MCF 10A (cell line): ENCODE data around the gene MRM3. TPM values are rescaled to one million over a fixed set of nuclear protein-coding genes. Genes with fewer than 3 reads are reported as not detected.

Experiments
- BruUV-seq: library from RNA; stranded (reverse); fragments of 400-500 nt; replicated peaks from 2 replicates; lab custom pipeline; 2021; lab: Mats Ljungman, UMichigan
- CTCF ChIA-PET: fragments of 300-600 bp; sonication (Branson Sonifier 250); formaldehyde crosslinking; extraction: SDS; loops from one replicate; lab custom pipeline; 2021; ENCODE audit warnings: antibody characterized with exemption, inconsistent platforms; lab: Yijun Ruan, JAX
- POLR2A ChIA-PET: fragments of 300-600, 350-650 bp; sonication (Branson Sonifier 250); formaldehyde crosslinking; extraction: SDS; loops from one replicate; lab custom pipeline; 2020; ENCODE audit warnings: antibody characterized with exemption, inconsistent platforms; lab: Yijun Ruan, JAX
- DNase-seq: peaks from one replicate; pipeline ENCODE4 v3.0.0-alpha.2; 2018; ENCODE audit not compliant: unreplicated experiment
- H3K27ac Mint-ChIP-seq: one replicate; pipeline ENCODE4 v1.8.0; 2022; ENCODE audit warnings: mild to moderate bottlenecking, low read depth, mixed read lengths; ENCODE audit not compliant: unreplicated experiment
- H3K27me3 Mint-ChIP-seq: one replicate; pipeline ENCODE4 v1.8.0; 2022; ENCODE audit warnings: mixed read lengths; ENCODE audit not compliant: insufficient read depth, unreplicated experiment
- H3K36me3 Mint-ChIP-seq: one replicate; pipeline ENCODE4 v1.8.0; 2022; ENCODE audit warnings: mild to moderate bottlenecking, moderate library complexity, mixed read lengths; ENCODE audit not compliant: insufficient read depth, unreplicated experiment
- H3K4me1 Mint-ChIP-seq: one replicate; pipeline ENCODE4 v1.8.0; 2022; ENCODE audit warnings: mixed read lengths; ENCODE audit not compliant: insufficient read depth, unreplicated experiment
- H3K4me3 Mint-ChIP-seq: one replicate; pipeline ENCODE4 v1.8.0; 2022; ENCODE audit warnings: mild to moderate bottlenecking, moderate library complexity, mixed read lengths; ENCODE audit not compliant: unreplicated experiment
- H3K9me3 Mint-ChIP-seq: one replicate; pipeline ENCODE4 v1.8.0; 2022; ENCODE audit warnings: mixed read lengths; ENCODE audit not compliant: unreplicated experiment
- CTCF ChIP-seq: fragments of 200-600 bp; IDR thresholded peaks from one replicate; pipeline ENCODE4 v1.8.0; 2022; ENCODE audit warnings: antibody characterized with exemption, mild to moderate bottlenecking; ENCODE audit not compliant: unreplicated experiment
- intact Hi-C: fragments of 100-400 bp; cut with micrococcal nuclease; formaldehyde crosslinking; loops from 2 replicates; pipeline ENCODE4 v1.14.1; 2022
- total RNA-seq: library from RNA; stranded (reverse); gene quantifications from 2 replicates; pipeline ENCODE4 v1.2.3, GENCODE V29; 2022

The MRM3 gene
- total RNA-seq, 1 experiment from 2014 or later, result 25.1 TPM

DNA sequence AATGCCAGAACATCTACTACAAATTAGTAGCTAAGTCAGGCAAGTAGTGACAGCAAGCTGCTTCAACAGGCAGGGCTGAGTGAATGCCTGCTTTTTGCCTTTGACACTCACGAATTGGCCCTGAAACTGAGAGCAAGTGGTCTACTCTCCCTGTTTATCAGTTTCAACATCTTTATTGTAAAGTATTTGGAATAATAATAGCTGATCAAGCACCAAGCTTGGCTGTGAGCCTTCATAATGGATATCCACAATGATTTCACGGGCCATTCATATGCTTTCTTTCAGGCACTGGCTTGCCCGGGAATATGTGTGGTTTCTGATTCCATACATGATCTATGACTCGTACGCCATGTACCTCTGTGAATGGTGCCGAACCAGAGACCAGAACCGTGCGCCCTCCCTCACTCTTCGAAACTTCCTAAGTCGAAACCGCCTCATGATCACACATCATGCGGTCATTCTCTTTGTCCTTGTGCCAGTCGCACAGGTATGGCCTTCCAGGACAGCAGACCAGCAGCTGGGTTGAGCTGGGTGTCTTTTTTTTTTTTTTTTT, 44.5 kb upstream of the MRM3 start:
- TF ChIP-seq CTCF, result no peak
- H3K27ac Mint-ChIP-seq, result peak overlapping the region; percentile 61
- intact Hi-C loops, result no loop called here
- peaks cover 71% of the 10 kb centered on the region for H3K36me3 Mint-ChIP-seq
- CTCF ChIA-PET, result interaction anchor here (0.6 to 2.9 kb wide), 6 partner anchors 8 to 1534 kb away, joined by 3 to 10 read pairs (median 6); partner anchors contain the start of genes GLOD4, MRM3 and TIMM22
- H3K27me3 Mint-ChIP-seq, result no peaks in the 10 kb centered on the region
- H3K4me3 Mint-ChIP-seq, result no peak overlapping the region
- no peaks in the 10 kb centered on the region for H3K9me3 Mint-ChIP-seq
- no TSS peak for BruUV-seq
- H3K4me1 Mint-ChIP-seq, result peaks cover 11% of the 10 kb centered on the region
- DNase-seq, result no peak
- POLR2A ChIA-PET, result interaction anchor here (1.7 to 2.6 kb wide), 2 partner anchors 8 to 13 kb away, joined by 5 to 8 read pairs; no protein-coding TSS in a partner anchor

- ChIA-PET CTCF (no interaction called here), POLR2A (interaction anchor here (1.1 to 3.0 kb wide), 2 partner anchors 10 to 12 kb away, joined by 3 to 6 read pairs; no protein-coding TSS in a partner anchor)
- no peak for TF ChIP-seq CTCF
- Mint-ChIP-seq H3K9me3 (no peaks in the 10 kb centered on the region), H3K4me3 (no peak overlapping the region), H3K36me3 (peaks cover 73% of the 10 kb centered on the region), H3K27me3 (no peaks in the 10 kb centered on the region), H3K4me1 (no peaks in the 10 kb centered on the region), H3K27ac (no peak overlapping the region)
- no TSS peak for BruUV-seq
- intact Hi-C loops, result no loop called here
- DNase-seq, result no peak
These were observed 41.7 kb upstream of the MRM3 start for GRCh38 chr17:740240-741017.

DNA sequence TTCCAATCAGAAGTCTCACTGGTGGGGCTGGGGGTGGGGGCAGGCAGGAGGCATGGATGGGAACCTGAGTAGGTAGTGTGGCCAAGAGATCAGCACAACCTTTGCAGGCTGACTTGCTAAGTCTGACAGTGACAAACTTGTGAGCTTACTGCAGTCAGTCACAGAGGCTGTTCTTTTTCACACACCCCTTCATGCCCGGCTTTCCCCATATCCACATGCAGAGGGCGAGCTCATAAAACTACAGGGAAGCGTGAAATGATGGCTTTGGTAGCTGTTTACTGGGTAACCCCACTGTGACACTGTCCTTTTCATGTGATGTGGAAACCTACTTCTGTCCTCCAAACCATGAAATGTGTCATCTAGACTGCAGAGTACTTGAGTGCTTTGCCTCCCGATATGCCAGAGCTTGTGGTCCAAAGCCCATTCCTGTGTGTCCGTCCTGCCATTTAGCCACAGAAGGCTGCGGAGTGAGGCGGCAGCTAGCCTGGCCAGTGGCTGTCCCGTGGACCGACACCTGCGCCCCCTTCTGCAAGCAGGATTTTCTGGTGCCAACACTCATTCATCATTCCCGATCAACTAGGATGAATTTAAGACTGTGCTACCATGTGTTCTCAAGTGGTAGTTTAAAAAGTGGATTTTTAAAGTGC, 39.9 kb upstream of the MRM3 start:
- H3K4me1 Mint-ChIP-seq, result no peaks in the 10 kb centered on the region
- H3K36me3 Mint-ChIP-seq, result peaks cover 71% of the 10 kb centered on the region
- BruUV-seq, result TSS peak; percentile 17

More for the DNA sequence above, 39.9 kb upstream of the MRM3 start:
- DNase-seq, result no peak
- no peak overlapping the region for H3K4me3 Mint-ChIP-seq
- no peak overlapping the region for H3K27ac Mint-ChIP-seq
- CTCF ChIA-PET, result interaction anchor here (0.6 to 1.1 kb wide), 2 partner anchors 11 to 44 kb away, joined by 3 to 5 read pairs; no protein-coding TSS in a partner anchor
- POLR2A ChIA-PET, result interaction anchor here (0.9 kb wide), 1 partner anchor 13 kb away, joined by 3 read pairs; no protein-coding TSS in a partner anchor
- no peaks in the 10 kb centered on the region for H3K27me3 Mint-ChIP-seq
- intact Hi-C loops, result no loop called here
- no peak for TF ChIP-seq CTCF
- no peaks in the 10 kb centered on the region for H3K9me3 Mint-ChIP-seq
